Breast epithelium (tissue), 3 donors: ENCODE results near the gene KLHL22.

Source experiments
- CTCF ChIP-seq, 3 donors: fragments of 450-650 bp; IDR thresholded peaks; one replicate each; pipeline ENCODE4 v1.5.1; 2016 to 2017; ENCODE audit warnings: antibody characterized with exemption in 3 of 3, mild to moderate bottlenecking in 3 of 3, moderate library complexity in 3 of 3
- POLR2A ChIP-seq: fragments of 450-650 bp; IDR thresholded peaks from one replicate; pipeline ENCODE4 v1.6.1; 2016; ENCODE audit warnings: antibody characterized with exemption, mild to moderate bottlenecking, moderate library complexity
- POLR2AphosphoS5 ChIP-seq, 3 donors: sonication (generic); formaldehyde crosslinking; IDR thresholded peaks; one replicate each; pipeline ENCODE4 v1.6.1; 2017; ENCODE audit warnings: antibody characterized with exemption in 3 of 3

GRCh38 chr22:20522134-20523004 lies 26.8 kb upstream of the KLHL22 start:
- TF ChIP-seq POLR2AphosphoS5 (IDR thresholded peaks at IDR 0.05) (no peak), POLR2A (no peak), CTCF (IDR thresholded peaks at IDR 0.05) (no peak)
